ENCODE results near the gene NFATC3. TPM values are rescaled to one million over a fixed set of nuclear protein-coding genes. Genes with fewer than 3 reads are reported as not detected.

NFATC3 gene
- total RNA-seq, 5 donors from 2014 or later (not counting 1 experiment from before 2014, with no cell fraction given) = 111 to 144 (median 116) TPM

DNA sequence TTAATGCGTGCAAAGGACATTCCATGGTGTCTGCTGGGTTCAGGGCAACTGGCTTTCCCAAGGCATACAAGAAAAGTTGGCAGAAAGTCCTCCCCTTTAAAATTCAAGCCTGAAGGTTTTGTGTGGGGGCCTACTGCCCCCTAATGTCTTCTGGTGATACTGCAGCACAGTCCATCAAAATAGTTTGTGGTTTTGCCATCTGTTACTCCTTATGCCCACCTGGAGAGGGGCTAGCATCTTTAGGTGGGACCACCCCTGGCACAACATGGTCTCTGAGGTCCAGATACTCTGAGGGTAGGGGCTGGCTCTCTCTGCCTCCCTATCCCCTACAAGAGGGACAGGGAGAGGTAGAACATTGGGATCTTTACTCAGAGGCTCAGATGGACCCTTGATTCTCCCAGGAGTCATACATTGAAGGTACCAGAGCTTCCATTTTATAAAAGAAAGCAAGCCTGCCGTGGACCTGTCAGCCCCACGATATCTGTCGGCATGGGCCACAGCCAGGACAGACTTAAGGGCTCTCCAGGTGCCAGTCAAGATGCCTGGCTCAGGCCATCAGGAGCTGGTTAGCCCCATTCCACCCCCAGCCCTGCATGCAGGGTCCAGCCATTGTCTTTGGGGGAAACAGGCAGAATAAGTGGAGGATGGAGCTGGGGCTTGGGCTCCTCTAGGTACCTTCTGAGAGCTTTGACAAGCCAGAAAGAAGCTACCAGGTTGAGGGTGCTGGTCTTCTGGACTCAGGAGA lies 144.4 kb downstream of the NFATC3 start:
- CTCF ChIA-PET = interaction anchor here (0.6 to 0.8 kb wide), 5 partner anchors 9 to 346 kb away, joined by 3 to 5 read pairs (median 3); no protein-coding TSS in a partner anchor
- H3K4me1 Mint-ChIP-seq = peaks cover 43 to 48% (median 48%) of the 10 kb centered on the region in 3 donors
- H3K36me3 Mint-ChIP-seq = peaks cover 5% of the 10 kb centered on the region
- 83% methylated on average over 3 of the region's 4 CpGs for WGBS (ENCODE audit: insufficient coverage)
- H3K27ac ChIP-seq (ENCODE audit: low read length) = no peak overlapping the region
- H3K4me1 ChIP-seq (ENCODE audit: control insufficient read depth in 1 of 2, extremely low read depth in 1 of 2, insufficient read depth in 2 of 2, low read length in 2 of 2) = peaks cover 16 to 24% of the 10 kb centered on the region in 2 experiments
- peaks cover 14 to 40% of the 10 kb centered on the region in 2 donors for H3K36me3 ChIP-seq (ENCODE audit: control insufficient read depth in 2 of 2, extremely low read depth in 1 of 2, insufficient read depth in 1 of 2, low read length in 1 of 2)
- POLR2A ChIA-PET = interaction anchor here in 1 of 2 donors (0.9 kb wide), 1 partner anchor 159 kb away, joined by 3 read pairs; no protein-coding TSS in a partner anchor
- DNase-seq (peak in 17 of 35 experiments; percentile 33 to 71 (median 45)), ATAC-seq (replicated peaks in 1 of 4) (peak in 3 of 4 experiments; percentile 26 to 37 (median 30))
- H3K9me3 Mint-ChIP-seq = no peaks in the 10 kb centered on the region
- H3K27me3 ChIP-seq (replicated peaks in 1 of 2; ENCODE audit: control insufficient read depth in 2 of 2, extremely low read depth in 1 of 2, insufficient read depth in 2 of 2, low read length in 1 of 2) = no peaks in the 10 kb centered on the region
- no peak overlapping the region for H3K4me3 ChIP-seq (ENCODE audit: control insufficient read depth in 1 of 2, extremely low read depth in 1 of 2, low read length in 1 of 2)
- peak overlapping the region; percentile 66 to 72 for H3K27ac Mint-ChIP-seq
- no peaks in the 10 kb centered on the region for H3K27me3 Mint-ChIP-seq
- H3K4me3 Mint-ChIP-seq = no peak overlapping the region
- no peaks in the 10 kb centered on the region for H3K9me3 ChIP-seq

GRCh38 chr16:68230176-68230571 lies 145.0 kb downstream of the NFATC3 start:
- WGBS (ENCODE audit: insufficient coverage) = 100% methylated on average over 6 of the region's 9 CpGs
- Mint-ChIP-seq H3K9me3 (no peaks in the 10 kb centered on the region), H3K27ac (no peak overlapping the region), H3K4me3 (no peak overlapping the region), H3K36me3 (peaks cover 4% of the 10 kb centered on the region), H3K27me3 (no peaks in the 10 kb centered on the region), H3K4me1 (peaks cover 44 to 50% (median 44%) of the 10 kb centered on the region in 3 donors)
- DNase-seq = no peak
- Histone ChIP-seq H3K27ac (ENCODE audit: low read length) (no peak overlapping the region), H3K9me3 (no peaks in the 10 kb centered on the region), H3K36me3 (ENCODE audit: control insufficient read depth in 2 of 2, extremely low read depth in 1 of 2, insufficient read depth in 1 of 2, low read length in 1 of 2) (peaks cover 14 to 40% of the 10 kb centered on the region in 2 donors), H3K4me3 (ENCODE audit: control insufficient read depth in 1 of 2, extremely low read depth in 1 of 2, low read length in 1 of 2) (no peak overlapping the region), H3K27me3 (replicated peaks in 1 of 2; ENCODE audit: control insufficient read depth in 2 of 2, extremely low read depth in 1 of 2, insufficient read depth in 2 of 2, low read length in 1 of 2) (no peaks in the 10 kb centered on the region), H3K4me1 (ENCODE audit: control insufficient read depth in 1 of 2, extremely low read depth in 1 of 2, insufficient read depth in 2 of 2, low read length in 2 of 2) (peaks cover 16 to 29% of the 10 kb centered on the region in 2 experiments)
- ATAC-seq (replicated peaks in 1 of 4) = no peak
- POLR2A ChIA-PET = interaction anchor here in 1 of 2 donors (0.5 to 0.9 kb wide), 2 partner anchors 38 to 159 kb away, joined by 3 to 5 read pairs; no protein-coding TSS in a partner anchor
- CTCF ChIA-PET = interaction anchor here (0.6 to 0.8 kb wide), 4 partner anchors 9 to 346 kb away, joined by 3 read pairs; no protein-coding TSS in a partner anchor

DNA sequence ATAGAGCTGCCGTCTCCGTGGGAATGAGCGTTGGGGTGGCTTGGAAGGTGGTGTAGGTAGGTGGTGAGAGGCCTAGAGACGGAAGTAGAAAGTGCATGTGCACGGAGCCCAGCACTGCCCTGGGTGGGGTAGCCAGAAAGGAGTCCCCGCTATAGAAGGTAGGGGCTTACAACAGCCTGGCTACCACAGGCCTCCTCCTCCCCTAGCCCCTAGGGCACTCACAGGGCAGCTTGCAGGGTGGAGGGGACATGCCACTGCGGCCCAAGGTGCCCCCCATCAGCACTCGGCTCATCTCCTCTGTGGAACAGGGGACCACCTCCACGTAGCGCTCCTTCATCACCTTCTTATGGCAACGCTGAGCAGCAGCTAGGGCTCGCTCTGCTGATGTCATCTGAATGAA lies 145.8 kb downstream of the NFATC3 start:
- Mint-ChIP-seq H3K4me3 (no peak overlapping the region), H3K9me3 (no peaks in the 10 kb centered on the region), H3K4me1 (peaks cover 36 to 42% (median 36%) of the 10 kb centered on the region in 3 donors), H3K27ac (peak overlapping the region in 1 of 2 donors; percentile 34), H3K36me3 (peaks cover 3% of the 10 kb centered on the region), H3K27me3 (no peaks in the 10 kb centered on the region)
- DNase-seq (no peak), ATAC-seq (replicated peaks in 1 of 4) (no peak)
- H3K4me3 ChIP-seq (ENCODE audit: control insufficient read depth in 1 of 2, extremely low read depth in 1 of 2, low read length in 1 of 2) = no peak overlapping the region
- H3K9me3 ChIP-seq = no peaks in the 10 kb centered on the region
- H3K27ac ChIP-seq (ENCODE audit: low read length) = no peak overlapping the region
- peaks cover 15 to 31% of the 10 kb centered on the region in 2 experiments for H3K4me1 ChIP-seq (ENCODE audit: control insufficient read depth in 1 of 2, extremely low read depth in 1 of 2, insufficient read depth in 2 of 2, low read length in 2 of 2)
- peaks cover 14 to 34% of the 10 kb centered on the region in 2 donors for H3K36me3 ChIP-seq (ENCODE audit: control insufficient read depth in 2 of 2, extremely low read depth in 1 of 2, insufficient read depth in 1 of 2, low read length in 1 of 2)
- 100% methylated on average over 6 of the region's 12 CpGs for WGBS (ENCODE audit: insufficient coverage)
- ChIA-PET POLR2A (no interaction called here), CTCF (no interaction called here)
- H3K27me3 ChIP-seq (replicated peaks in 1 of 2; ENCODE audit: control insufficient read depth in 2 of 2, extremely low read depth in 1 of 2, insufficient read depth in 2 of 2, low read length in 1 of 2) = no peaks in the 10 kb centered on the region

DNA sequence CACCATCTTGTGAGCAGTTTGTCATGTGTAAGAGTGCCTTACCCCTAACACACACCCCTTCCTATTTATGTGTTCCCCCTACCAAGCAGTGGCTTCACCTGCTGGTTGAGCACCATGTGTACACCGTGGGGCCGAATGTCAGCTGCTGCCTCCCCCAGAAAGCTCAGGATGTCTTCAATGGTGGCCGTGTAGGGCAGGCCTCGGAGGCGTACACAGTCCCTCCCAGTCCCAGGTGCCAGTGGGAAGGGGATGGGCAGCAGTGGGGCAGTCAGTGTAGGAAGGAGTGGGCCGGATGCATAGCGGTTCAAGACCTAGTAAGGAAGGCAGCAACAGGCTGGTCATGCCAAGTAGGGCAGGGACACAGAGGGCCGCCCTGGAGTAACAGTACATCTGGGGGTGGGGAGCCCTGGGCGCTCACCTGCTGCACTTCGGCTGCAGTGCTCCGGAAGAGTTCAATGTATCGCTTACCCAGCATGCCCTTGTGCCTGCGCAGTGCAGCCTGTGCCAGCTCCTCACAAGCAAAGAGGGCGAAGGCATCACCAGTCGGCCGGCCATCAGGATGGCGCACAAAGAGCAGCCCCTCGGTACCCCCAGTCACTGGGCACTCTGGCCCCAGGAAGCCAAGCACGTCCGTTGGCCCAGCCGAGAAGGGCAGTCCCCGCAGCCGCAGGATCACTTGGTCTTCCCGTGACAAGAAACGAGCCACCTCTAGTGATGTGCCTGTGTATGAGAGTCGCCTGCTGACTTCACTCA lies 146.4 kb downstream of the NFATC3 start:
- Histone ChIP-seq H3K27me3 (replicated peaks in 1 of 2; ENCODE audit: control insufficient read depth in 2 of 2, extremely low read depth in 1 of 2, insufficient read depth in 2 of 2, low read length in 1 of 2) (no peaks in the 10 kb centered on the region), H3K4me1 (ENCODE audit: control insufficient read depth in 1 of 2, extremely low read depth in 1 of 2, insufficient read depth in 2 of 2, low read length in 2 of 2) (peaks cover 15 to 30% of the 10 kb centered on the region in 2 experiments), H3K27ac (ENCODE audit: low read length) (no peak overlapping the region), H3K9me3 (no peaks in the 10 kb centered on the region), H3K36me3 (ENCODE audit: control insufficient read depth in 2 of 2, extremely low read depth in 1 of 2, insufficient read depth in 1 of 2, low read length in 1 of 2) (peaks cover 14 to 28% of the 10 kb centered on the region in 2 donors), H3K4me3 (ENCODE audit: control insufficient read depth in 1 of 2, extremely low read depth in 1 of 2, low read length in 1 of 2) (no peak overlapping the region)
- no peak for ATAC-seq (replicated peaks in 1 of 4)
- H3K4me1 Mint-ChIP-seq = peaks cover 34 to 43% (median 34%) of the 10 kb centered on the region in 3 donors
- 94% methylated on average over 14 of the region's 26 CpGs for WGBS (ENCODE audit: insufficient coverage)
- DNase-seq = no peak
- H3K9me3 Mint-ChIP-seq = no peaks in the 10 kb centered on the region
- peaks cover 3% of the 10 kb centered on the region for H3K36me3 Mint-ChIP-seq
- no peak overlapping the region for H3K4me3 Mint-ChIP-seq
- ChIA-PET CTCF (no interaction called here), POLR2A (no interaction called here)
- H3K27me3 Mint-ChIP-seq = no peaks in the 10 kb centered on the region
- H3K27ac Mint-ChIP-seq = no peak overlapping the region

- H3K4me1 Mint-ChIP-seq = peaks cover 33 to 42% (median 33%) of the 10 kb centered on the region in 3 donors
- H3K36me3 Mint-ChIP-seq = peaks cover 3% of the 10 kb centered on the region
- ChIA-PET POLR2A (no interaction called here), CTCF (interaction anchor here in 1 of 2 donors (0.6 kb wide), 1 partner anchor 619 kb away, joined by 4 read pairs; no protein-coding TSS in a partner anchor)
- H3K27me3 Mint-ChIP-seq = no peaks in the 10 kb centered on the region
- Histone ChIP-seq H3K27ac (ENCODE audit: low read length) (no peak overlapping the region), H3K4me1 (ENCODE audit: control insufficient read depth in 1 of 2, extremely low read depth in 1 of 2, insufficient read depth in 2 of 2, low read length in 2 of 2) (peaks cover 14 to 34% of the 10 kb centered on the region in 2 experiments), H3K36me3 (ENCODE audit: control insufficient read depth in 2 of 2, extremely low read depth in 1 of 2, insufficient read depth in 1 of 2, low read length in 1 of 2) (peaks cover 14 to 24% of the 10 kb centered on the region in 2 donors), H3K4me3 (ENCODE audit: control insufficient read depth in 1 of 2, extremely low read depth in 1 of 2, low read length in 1 of 2) (no peak overlapping the region), H3K9me3 (no peaks in the 10 kb centered on the region), H3K27me3 (replicated peaks in 1 of 2; ENCODE audit: control insufficient read depth in 2 of 2, extremely low read depth in 1 of 2, insufficient read depth in 2 of 2, low read length in 1 of 2) (no peaks in the 10 kb centered on the region)
- H3K27ac Mint-ChIP-seq = peak overlapping the region; percentile 28 to 49
- no peak for DNase-seq
- ATAC-seq (replicated peaks in 1 of 4) = no peak
- no peaks in the 10 kb centered on the region for H3K9me3 Mint-ChIP-seq
- 81% methylated on average over 16 of the region's 16 CpGs for WGBS (ENCODE audit: insufficient coverage)
- no peak overlapping the region for H3K4me3 Mint-ChIP-seq
These were observed 147.2 kb downstream of the NFATC3 start for GRCh38 chr16:68232335-68232734.
